Adrenal gland (tissue), 5 donors: ENCODE measurements around the gene PUSL1.
A peak's percentile ranks its signal among the peaks of the same experiment; 100 is the strongest.

Experiments used
- POLR2A ChIP-seq, 2 donors: fragments of 450-650 bp; IDR thresholded peaks; one replicate each; pipeline ENCODE4 v1.6.1; 2017; ENCODE audit warnings: antibody characterized with exemption in 2 of 2, mild to moderate bottlenecking in 2 of 2, moderate library complexity in 1 of 2
- TF ChIP-seq, protein P1 (sequence below), 6 experiments: fragments of 450-650 bp in 4 of 6; fragments of 200-600 bp in 2 of 6; sonication (generic) in 1 of 6; IDR thresholded peaks; 1 replicate in 5 of 6; 2 replicates in 1 of 6; pipeline versions ENCODE4 v1.5.1 to v1.8.0; 2016 to 2021; ENCODE audit warnings: antibody characterized with exemption in 6 of 6, mild to moderate bottlenecking in 2 of 6, moderate library complexity in 1 of 6
- donor health status: DM: no; HTN: no; CAD: no.

DNA sequence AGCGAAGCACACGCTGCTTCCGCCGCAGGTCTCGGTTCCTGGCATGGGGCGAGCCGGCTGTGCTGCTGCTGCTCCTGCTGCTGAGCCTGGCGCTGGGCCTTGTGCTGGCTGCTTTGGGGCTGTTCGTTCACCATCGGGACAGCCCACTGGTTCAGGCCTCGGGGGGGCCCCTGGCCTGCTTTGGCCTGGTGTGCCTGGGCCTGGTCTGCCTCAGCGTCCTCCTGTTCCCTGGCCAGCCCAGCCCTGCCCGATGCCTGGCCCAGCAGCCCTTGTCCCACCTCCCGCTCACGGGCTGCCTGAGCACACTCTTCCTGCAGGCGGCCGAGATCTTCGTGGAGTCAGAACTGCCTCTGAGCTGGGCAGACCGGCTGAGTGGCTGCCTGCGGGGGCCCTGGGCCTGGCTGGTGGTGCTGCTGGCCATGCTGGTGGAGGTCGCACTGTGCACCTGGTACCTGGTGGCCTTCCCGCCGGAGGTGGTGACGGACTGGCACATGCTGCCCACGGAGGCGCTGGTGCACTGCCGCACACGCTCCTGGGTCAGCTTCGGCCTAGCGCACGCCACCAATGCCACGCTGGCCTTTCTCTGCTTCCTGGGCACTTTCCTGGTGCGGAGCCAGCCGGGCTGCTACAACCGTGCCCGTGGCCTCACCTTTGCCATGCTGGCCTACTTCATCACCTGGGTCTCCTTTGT, 25.3 kb downstream of the PUSL1 start:
- TF ChIP-seq, protein P1, sequence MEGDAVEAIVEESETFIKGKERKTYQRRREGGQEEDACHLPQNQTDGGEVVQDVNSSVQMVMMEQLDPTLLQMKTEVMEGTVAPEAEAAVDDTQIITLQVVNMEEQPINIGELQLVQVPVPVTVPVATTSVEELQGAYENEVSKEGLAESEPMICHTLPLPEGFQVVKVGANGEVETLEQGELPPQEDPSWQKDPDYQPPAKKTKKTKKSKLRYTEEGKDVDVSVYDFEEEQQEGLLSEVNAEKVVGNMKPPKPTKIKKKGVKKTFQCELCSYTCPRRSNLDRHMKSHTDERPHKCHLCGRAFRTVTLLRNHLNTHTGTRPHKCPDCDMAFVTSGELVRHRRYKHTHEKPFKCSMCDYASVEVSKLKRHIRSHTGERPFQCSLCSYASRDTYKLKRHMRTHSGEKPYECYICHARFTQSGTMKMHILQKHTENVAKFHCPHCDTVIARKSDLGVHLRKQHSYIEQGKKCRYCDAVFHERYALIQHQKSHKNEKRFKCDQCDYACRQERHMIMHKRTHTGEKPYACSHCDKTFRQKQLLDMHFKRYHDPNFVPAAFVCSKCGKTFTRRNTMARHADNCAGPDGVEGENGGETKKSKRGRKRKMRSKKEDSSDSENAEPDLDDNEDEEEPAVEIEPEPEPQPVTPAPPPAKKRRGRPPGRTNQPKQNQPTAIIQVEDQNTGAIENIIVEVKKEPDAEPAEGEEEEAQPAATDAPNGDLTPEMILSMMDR (IDR thresholded peaks at IDR 0.05): peak in 1 of 6 experiments; percentile 13
- no peak for TF ChIP-seq POLR2A (IDR thresholded peaks at IDR 0.05)
